ENCODE data around the gene PRMT3.
"Not testable (repeated sequence)": the region's sequence is repeated elsewhere in the genome, so short reads cannot be mapped to it uniquely, and the experiment has no call there.

Gene PRMT3

GRCh38 chr11:20373568-20374209 is 13.8 kb upstream of the PRMT3 start:
- DNase-seq (ENCODE audit: low read depth in 2 of 2), result no peak

GRCh38 chr11:20374741-20375300 is 12.7 kb upstream of the PRMT3 start:
- no peak for DNase-seq (ENCODE audit: low read depth in 2 of 2)

GRCh38 chr11:20376162-20376730 is 11.3 kb upstream of the PRMT3 start:
- DNase-seq (ENCODE audit: low read depth in 2 of 2), result no peak

DNA sequence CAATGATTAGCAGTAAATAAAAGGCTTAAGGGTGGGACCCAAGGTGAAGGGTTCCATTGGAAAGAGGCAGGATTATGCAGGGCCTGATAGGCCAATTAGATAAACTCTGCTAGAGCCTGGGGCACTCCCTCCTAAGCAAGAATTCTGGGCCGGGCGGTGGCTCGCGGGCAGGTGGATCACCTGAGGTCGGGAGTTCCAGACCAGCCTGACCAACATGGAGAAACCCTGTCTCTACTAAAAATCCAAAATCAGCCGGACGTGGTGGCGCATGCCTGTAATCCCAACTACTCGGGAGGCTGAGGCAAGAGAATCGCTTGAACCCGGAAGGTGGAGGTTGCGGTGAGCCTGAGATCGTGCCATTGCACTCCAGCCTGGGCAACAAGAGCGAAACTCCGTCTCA is 1.5 kb upstream of the PRMT3 start:
- DNase-seq (ENCODE audit: low read depth in 2 of 2), result not testable (repeated sequence)

GRCh38 chr11:20388096-20389055 is 860 bp downstream of the PRMT3 start:
- DNase-seq (ENCODE audit: low read depth in 2 of 2), result no peak

GRCh38 chr11:20397281-20397680 is 9.8 kb downstream of the PRMT3 start:
- no peak for DNase-seq (ENCODE audit: low read depth in 2 of 2)

DNA sequence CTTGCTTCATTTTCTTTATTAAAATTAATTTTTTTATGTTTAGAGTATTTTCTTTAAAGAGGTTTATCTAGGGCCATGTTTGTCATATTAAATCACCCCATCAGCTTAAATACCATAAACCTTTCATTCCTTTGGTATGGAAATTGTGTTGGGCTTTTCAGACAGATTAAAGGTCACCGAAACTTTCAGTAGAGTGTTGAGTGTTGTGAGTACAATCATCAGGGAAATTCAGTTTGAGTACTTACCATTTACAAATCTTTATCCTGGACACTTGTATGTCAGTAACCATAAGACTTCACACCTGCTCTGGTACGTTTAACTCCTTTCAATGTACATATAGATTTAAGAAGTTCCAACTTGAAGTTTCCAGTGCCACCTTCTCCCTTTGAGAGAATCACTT is 12.0 kb downstream of the PRMT3 start:
- no peak for DNase-seq (ENCODE audit: low read depth in 2 of 2)

DNA sequence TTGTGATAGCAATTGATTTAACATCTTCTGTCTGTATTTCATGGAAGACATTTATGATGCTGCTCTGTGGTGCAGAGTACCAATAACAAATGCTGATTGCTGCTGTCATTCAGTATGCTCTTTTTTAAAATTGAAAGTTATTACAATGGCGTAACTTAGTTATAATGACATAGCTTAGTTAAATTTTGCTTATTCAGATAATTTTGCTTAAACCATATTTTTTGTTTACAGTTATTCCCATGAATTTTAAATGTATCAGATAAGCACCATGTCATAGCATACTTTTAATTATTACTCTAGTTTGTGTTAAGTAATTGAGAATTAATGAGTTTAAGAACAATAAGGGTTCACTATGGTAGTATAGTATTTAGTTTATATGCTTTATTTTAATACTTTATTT is 15.5 kb downstream of the PRMT3 start:
- DNase-seq (ENCODE audit: low read depth in 2 of 2), result no peak

DNA sequence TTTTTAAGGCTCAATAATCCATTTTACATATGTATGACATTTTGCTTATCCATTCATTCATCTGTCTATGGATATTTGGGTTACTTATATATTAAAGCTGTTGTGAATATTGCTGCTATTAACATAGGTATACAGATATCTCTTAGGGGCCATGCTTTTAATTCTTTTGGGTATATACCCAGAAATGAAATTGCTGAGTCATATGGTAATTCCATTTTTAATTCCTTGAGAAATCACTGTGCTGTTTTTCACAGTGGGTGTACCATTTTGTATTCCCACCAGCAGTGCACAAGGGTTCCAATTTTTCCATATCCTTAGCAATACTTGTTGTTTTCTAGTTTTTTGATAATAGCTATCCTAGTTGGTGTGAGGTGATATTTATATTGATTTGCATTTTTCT is 19.0 kb downstream of the PRMT3 start:
- DNase-seq (ENCODE audit: low read depth in 2 of 2), result no peak

GRCh38 chr11:20407344-20407743 is 19.8 kb downstream of the PRMT3 start:
- no peak for DNase-seq (ENCODE audit: low read depth in 2 of 2)

GRCh38 chr11:20415432-20415831 is 27.9 kb downstream of the PRMT3 start:
- DNase-seq (ENCODE audit: low read depth in 2 of 2), result no peak

DNA sequence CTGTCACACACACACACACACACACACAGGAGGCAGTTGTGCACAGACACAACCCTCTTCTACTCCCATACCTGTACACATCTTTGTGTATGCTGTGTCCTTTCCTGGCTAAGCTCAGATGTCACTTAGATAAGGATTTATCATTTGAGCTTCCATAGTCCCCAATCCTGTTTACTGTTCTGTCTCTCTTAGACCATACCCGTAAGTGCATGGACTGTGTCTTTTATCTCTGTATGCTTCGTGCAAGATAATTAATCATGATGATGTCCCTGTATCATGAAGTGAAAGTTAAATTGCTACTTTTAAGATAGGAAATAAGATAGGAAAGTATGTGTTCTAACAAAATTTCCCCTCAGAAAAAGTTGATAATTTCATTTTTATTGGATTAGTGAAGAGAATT is 30.3 kb downstream of the PRMT3 start:
- DNase-seq (ENCODE audit: low read depth in 2 of 2), result no peak

DNA sequence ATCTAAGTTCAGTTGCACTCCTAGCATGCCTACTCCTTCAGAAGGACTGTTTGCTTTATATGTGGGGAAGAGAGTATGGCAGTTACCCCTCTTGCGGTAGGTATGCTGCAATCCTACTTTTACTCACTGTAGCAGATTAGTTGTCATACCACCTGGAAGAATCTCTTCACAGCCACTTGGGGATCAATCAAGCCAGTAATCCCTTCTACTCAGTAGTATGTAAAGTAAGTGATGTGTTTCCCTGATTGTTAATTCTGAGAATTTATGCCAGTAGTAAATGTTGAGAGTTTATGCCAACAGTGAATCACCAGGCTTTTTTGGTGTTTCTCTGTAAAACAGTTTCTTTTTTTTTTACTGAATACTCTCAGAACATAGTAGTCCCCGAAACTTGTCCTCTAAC is 34.4 kb downstream of the PRMT3 start:
- DNase-seq (ENCODE audit: low read depth in 2 of 2), result no peak

- DNase-seq (ENCODE audit: low read depth in 2 of 2), result no peak
Observed at GRCh38 chr11:20429216-20429615, 41.7 kb downstream of the PRMT3 start.

DNA sequence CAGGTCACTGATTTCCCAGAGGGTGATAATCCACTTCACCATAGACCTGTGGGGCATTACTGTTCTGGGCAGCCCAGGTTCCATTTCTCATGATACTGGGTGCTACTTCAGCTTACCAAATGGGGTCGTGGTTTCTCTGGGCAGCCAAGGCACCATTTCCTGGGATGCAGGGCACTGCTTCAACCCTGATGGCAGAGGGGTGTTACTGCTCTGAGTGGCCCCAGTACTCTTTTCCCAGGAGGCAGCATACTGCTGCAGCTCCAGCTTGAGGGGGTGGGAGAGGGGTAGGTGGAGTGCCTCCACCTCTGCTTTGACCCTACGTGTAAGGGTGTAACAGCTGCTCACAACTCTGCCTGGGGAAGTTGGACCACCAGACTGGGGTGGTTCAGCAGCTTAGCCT is 51.1 kb downstream of the PRMT3 start:
- DNase-seq (ENCODE audit: low read depth in 2 of 2), result no peak

GRCh38 chr11:20443596-20443995 is 56.1 kb downstream of the PRMT3 start:
- no peak for DNase-seq (ENCODE audit: low read depth in 2 of 2)

GRCh38 chr11:20444535-20444934 is 57.0 kb downstream of the PRMT3 start:
- DNase-seq (ENCODE audit: low read depth in 2 of 2), result no peak

GRCh38 chr11:20448834-20449233 is 61.3 kb downstream of the PRMT3 start:
- DNase-seq (ENCODE audit: low read depth in 2 of 2), result no peak

GRCh38 chr11:20450829-20451228 is 63.3 kb downstream of the PRMT3 start:
- DNase-seq (ENCODE audit: low read depth in 2 of 2), result no peak

DNA sequence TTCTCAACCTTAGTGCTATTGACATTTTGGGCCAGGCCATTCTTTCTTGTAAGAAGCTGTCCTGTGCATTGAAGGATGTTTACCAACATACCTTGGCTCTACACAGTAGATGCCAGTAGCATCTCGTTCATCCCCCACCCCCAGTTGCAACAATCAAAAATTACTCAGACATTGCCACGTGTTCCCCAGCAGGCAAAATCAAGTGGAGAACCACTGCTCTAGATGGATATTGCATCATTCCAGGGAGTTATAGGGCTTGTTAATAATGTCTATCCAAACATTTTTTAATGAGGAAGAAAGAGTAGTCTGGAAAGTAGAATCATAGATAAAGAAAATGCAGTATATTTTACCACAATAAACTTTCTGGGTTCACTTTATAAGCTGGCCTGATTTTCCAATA is 64.1 kb downstream of the PRMT3 start:
- no peak for DNase-seq (ENCODE audit: low read depth in 2 of 2)

DNA sequence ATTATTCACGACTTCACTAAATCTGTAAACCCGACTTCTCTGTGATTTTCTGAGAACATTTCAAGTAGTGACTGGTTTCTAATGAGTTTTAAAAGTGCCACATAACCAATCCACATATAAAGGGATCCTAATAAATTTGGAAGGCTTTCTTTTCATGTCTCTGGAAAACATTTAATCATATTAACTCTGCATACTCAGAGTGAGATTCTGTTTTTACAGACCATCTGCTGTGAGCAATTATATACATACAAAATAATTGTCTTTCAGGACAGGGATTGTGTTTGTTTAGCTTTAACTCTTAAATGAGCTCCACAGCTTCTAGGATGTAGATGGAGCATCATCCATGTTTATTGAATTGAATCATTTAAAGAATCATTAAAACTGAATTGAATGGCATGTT is 65.1 kb downstream of the PRMT3 start:
- no peak for DNase-seq (ENCODE audit: low read depth in 2 of 2)

- no peak for DNase-seq (ENCODE audit: low read depth in 2 of 2)
Observed at GRCh38 chr11:20453657-20454316, 66.3 kb downstream of the PRMT3 start.
